ENCODE results near the gene CILP. TPM values are rescaled to one million over a fixed set of nuclear protein-coding genes. Genes with fewer than 3 reads are reported as not detected.

The CILP gene
- total and polyA plus RNA-seq, 2 of the 13 experiments (the other 11 are each of a cell fraction or from before 2014, with no cell fraction given) = 0.03 TPM; not detected in 1

DNA sequence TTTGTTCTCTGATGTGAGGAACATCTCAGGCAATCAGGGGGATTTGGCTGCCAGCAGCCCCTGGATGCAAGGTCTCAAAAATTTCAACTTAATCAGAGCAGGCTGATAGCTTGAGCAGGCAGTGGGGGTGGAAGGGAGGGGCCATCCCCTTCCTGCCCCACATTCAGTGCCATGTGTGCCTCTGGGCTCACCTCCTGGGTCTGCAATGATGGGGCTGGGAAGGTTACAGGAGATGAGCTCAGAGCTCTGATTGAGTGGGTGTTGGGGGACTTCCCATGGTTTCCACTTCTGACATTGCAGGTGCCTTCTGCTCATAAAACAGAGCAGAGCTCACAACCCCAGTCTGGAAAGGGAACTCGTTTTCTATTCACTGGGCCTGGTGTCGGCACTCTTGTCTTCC, 38.4 kb upstream of the CILP start:
- Histone ChIP-seq H3K36me3 (replicated peaks in 1 of 2; ENCODE audit: control insufficient read depth in 1 of 2, insufficient read depth in 2 of 2, low read length in 2 of 2) (no peaks in the 10 kb centered on the region; a peak in 1 of 5 replicates), H3K4me2 (ENCODE audit: low read depth, low read length) (no peak overlapping the region), H2AFZ (ENCODE audit: low read length) (no peak overlapping the region), H3K9ac (ENCODE audit: insufficient read depth, low read depth, low read length) (no peak overlapping the region), H3K27me3 (ENCODE audit: control insufficient read depth in 1 of 2, insufficient read depth in 2 of 2, low read length in 2 of 2) (no peaks in the 10 kb centered on the region), H3K4me3 (replicated peaks in 1 of 3; ENCODE audit: insufficient read depth in 1 of 3, low read depth in 2 of 3, low read length in 3 of 3) (no peak overlapping the region), H3K9me3 (ENCODE audit: low read length) (no peaks in the 10 kb centered on the region), H3K27ac (ENCODE audit: extremely low read length, insufficient read depth, low read length) (no peak overlapping the region), H3K79me2 (ENCODE audit: insufficient read depth, low read length) (no peaks in the 10 kb centered on the region), H4K20me1 (ENCODE audit: insufficient read depth, low read length) (no peaks in the 10 kb centered on the region), H3K4me1 (ENCODE audit: insufficient read depth, low read length) (peaks cover 50% of the 10 kb centered on the region)
- no peak for DNase-seq (ENCODE audit: low spot score)
- WGBS (ENCODE audit: low lambda C conversion rate) = 86% methylated on average over 2 of the region's 2 CpGs
- POLR2A ChIA-PET = interaction anchor here (1.1 kb wide), 1 partner anchor 51 kb away, joined by 4 read pairs; no protein-coding TSS in a partner anchor
- ATAC-seq = no peak
- in situ Hi-C loops (cut with HindIII; ENCODE audit: extremely low pct_ligation_motif_present, low pct_unique_long_range_greater_than_20kb) (no loop called here), intact Hi-C loops (cut with micrococcal nuclease; ENCODE audit: unreplicated experiment) (no loop called here)
- FAIRE-seq = no peak
- no peak for TF ChIP-seq SIX4 (CRISPR knock-in tag; IDR thresholded peaks at IDR 0.05)
- no peak for TF ChIP-seq PCBP1 (IDR thresholded peaks at IDR 0.05; ENCODE audit: borderline replicate concordance, low read depth, low read length)
- no peak for TF ChIP-seq TGIF2 (CRISPR knock-in tag; IDR thresholded peaks at IDR 0.05)
- TF ChIP-seq ZNF160 (CRISPR knock-in tag; IDR thresholded peaks at IDR 0.05) = no peak
- TF ChIP-seq, protein P1, sequence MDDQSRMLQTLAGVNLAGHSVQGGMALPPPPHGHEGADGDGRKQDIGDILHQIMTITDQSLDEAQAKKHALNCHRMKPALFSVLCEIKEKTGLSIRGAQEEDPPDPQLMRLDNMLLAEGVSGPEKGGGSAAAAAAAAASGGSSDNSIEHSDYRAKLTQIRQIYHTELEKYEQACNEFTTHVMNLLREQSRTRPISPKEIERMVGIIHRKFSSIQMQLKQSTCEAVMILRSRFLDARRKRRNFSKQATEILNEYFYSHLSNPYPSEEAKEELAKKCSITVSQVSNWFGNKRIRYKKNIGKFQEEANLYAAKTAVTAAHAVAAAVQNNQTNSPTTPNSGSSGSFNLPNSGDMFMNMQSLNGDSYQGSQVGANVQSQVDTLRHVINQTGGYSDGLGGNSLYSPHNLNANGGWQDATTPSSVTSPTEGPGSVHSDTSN (CRISPR knock-in tag; IDR thresholded peaks at IDR 0.05; ENCODE audit: borderline replicate concordance) = no peak
- TF ChIP-seq ZNF841 (CRISPR knock-in tag; IDR thresholded peaks at IDR 0.05; ENCODE audit: borderline replicate concordance) = no peak
- TF ChIP-seq, protein P2, sequence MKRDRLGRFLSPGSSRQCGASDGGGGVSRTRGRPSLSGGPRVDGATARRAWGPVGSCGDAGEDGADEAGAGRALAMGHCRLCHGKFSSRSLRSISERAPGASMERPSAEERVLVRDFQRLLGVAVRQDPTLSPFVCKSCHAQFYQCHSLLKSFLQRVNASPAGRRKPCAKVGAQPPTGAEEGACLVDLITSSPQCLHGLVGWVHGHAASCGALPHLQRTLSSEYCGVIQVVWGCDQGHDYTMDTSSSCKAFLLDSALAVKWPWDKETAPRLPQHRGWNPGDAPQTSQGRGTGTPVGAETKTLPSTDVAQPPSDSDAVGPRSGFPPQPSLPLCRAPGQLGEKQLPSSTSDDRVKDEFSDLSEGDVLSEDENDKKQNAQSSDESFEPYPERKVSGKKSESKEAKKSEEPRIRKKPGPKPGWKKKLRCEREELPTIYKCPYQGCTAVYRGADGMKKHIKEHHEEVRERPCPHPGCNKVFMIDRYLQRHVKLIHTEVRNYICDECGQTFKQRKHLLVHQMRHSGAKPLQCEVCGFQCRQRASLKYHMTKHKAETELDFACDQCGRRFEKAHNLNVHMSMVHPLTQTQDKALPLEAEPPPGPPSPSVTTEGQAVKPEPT (CRISPR knock-in tag; IDR thresholded peaks at IDR 0.05; ENCODE audit: low read depth) = no peak
- no peak for TF ChIP-seq MEIS1 (CRISPR knock-in tag; IDR thresholded peaks at IDR 0.05; ENCODE audit: borderline replicate concordance)
- TF ChIP-seq FOXA1 (IDR thresholded peaks at IDR 0.05) = no peak
- no peak for TF ChIP-seq FOXA1 (CRISPR knock-in tag; IDR thresholded peaks at IDR 0.05)
- no peak for TF ChIP-seq ZNF430 (CRISPR knock-in tag; IDR thresholded peaks at IDR 0.05)
- TF ChIP-seq ZFP62 (CRISPR knock-in tag; IDR thresholded peaks at IDR 0.05) = no peak
- no peak for TF ChIP-seq SALL2 (CRISPR knock-in tag; IDR thresholded peaks at IDR 0.05)
- TF ChIP-seq, protein P3, sequence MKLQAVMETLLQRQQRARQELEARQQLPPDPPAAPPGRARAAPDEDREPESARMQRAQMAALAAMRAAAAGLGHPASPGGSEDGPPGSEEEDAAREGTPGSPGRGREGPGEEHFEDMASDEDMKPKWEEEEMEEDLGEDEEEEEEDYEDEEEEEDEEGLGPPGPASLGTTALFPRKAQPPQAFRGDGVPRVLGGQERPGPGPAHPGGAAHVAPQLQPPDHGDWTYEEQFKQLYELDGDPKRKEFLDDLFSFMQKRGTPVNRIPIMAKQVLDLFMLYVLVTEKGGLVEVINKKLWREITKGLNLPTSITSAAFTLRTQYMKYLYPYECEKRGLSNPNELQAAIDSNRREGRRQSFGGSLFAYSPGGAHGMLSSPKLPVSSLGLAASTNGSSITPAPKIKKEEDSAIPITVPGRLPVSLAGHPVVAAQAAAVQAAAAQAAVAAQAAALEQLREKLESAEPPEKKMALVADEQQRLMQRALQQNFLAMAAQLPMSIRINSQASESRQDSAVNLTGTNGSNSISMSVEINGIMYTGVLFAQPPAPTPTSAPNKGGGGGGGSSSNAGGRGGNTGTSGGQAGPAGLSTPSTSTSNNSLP (IDR thresholded peaks at IDR 0.05; ENCODE audit: low read depth, low read length) = no peak
- TF ChIP-seq ZNF564 (CRISPR knock-in tag; IDR thresholded peaks at IDR 0.05) = no peak
- no peak for TF ChIP-seq NFIC (IDR thresholded peaks at IDR 0.05; ENCODE audit: low read length)
- no peak for TF ChIP-seq ZNF292 (CRISPR knock-in tag; IDR thresholded peaks at IDR 0.05; ENCODE audit: borderline replicate concordance, low read depth)
- BruUV-seq (replicated peaks) = no TSS peak
- CTCF ChIA-PET (ENCODE audit: low intra/inter-chr PET ratio, low total read pairs) = no interaction called here
